Breast epithelium (tissue), 3 donors: ENCODE measurements around the gene TCFL5.

Experiments used
- CTCF ChIP-seq, 3 donors: fragments of 450-650 bp; IDR thresholded peaks; one replicate each; pipeline ENCODE4 v1.5.1; 2016 to 2017; ENCODE audit warnings: antibody characterized with exemption in 3 of 3, mild to moderate bottlenecking in 3 of 3, moderate library complexity in 3 of 3
- POLR2A ChIP-seq: fragments of 450-650 bp; IDR thresholded peaks from one replicate; pipeline ENCODE4 v1.6.1; 2016; ENCODE audit warnings: antibody characterized with exemption, mild to moderate bottlenecking, moderate library complexity
- POLR2AphosphoS5 ChIP-seq, 3 donors: sonication (generic); formaldehyde crosslinking; IDR thresholded peaks; one replicate each; pipeline ENCODE4 v1.6.1; 2017; ENCODE audit warnings: antibody characterized with exemption in 3 of 3

- no peak for TF ChIP-seq CTCF (IDR thresholded peaks at IDR 0.05)
- TF ChIP-seq POLR2A, result no peak
- peak in 1 of 3 donors; percentile 30 for TF ChIP-seq POLR2AphosphoS5 (IDR thresholded peaks at IDR 0.05)
Observed at GRCh38 chr20:62835931-62836861, 25.4 kb downstream of the TCFL5 start.
